ENCODE data around the gene NEK7.
A peak's percentile ranks its signal among the peaks of the same experiment; 100 is the strongest.

NEK7 gene

GRCh38 chr1:198156745-198157240 is at the start of gene NEK7:
TSS of gene NEK7 (plus strand) at chr1:198156998. CDS start at chr1:198232581, 75,583 bp downstream.
- TF ChIP-seq ZFX (IDR thresholded peaks at IDR 0.05) (0 out of 2 replicates have a peak, but pooled peaks have one; percentile 83), CTCF (conservative IDR thresholded peaks at IDR 0.05) (no peak)
- H3K27ac ChIP-seq, result peak within 1 kb of the TSS; percentile 92

- TF ChIP-seq ZFX (IDR thresholded peaks at IDR 0.05) (no peak), CTCF (conservative IDR thresholded peaks at IDR 0.05) (no peak)
- H3K27ac ChIP-seq, result no peak overlapping the region
Measured at GRCh38 chr1:198107091-198107501, 49.7 kb upstream of the NEK7 start.

GRCh38 chr1:198108636-198109370 is 48.0 kb upstream of the NEK7 start:
- no peak overlapping the region for H3K27ac ChIP-seq
- no peak for TF ChIP-seq CTCF (conservative IDR thresholded peaks at IDR 0.05)
- TF ChIP-seq ZFX (IDR thresholded peaks at IDR 0.05), result no peak

- no peak overlapping the region for H3K27ac ChIP-seq
- TF ChIP-seq ZFX (IDR thresholded peaks at IDR 0.05), result no peak
Measured at GRCh38 chr1:198109371-198109715, 47.5 kb upstream of the NEK7 start.

GRCh38 chr1:198113342-198113750 is 43.5 kb upstream of the NEK7 start:
- TF ChIP-seq CTCF (conservative IDR thresholded peaks at IDR 0.05) (no peak), ZFX (IDR thresholded peaks at IDR 0.05) (no peak)
- no peak overlapping the region for H3K27ac ChIP-seq

- H3K27ac ChIP-seq, result no peak overlapping the region
- TF ChIP-seq ZFX (IDR thresholded peaks at IDR 0.05) (no peak), CTCF (conservative IDR thresholded peaks at IDR 0.05) (no peak)
Measured at GRCh38 chr1:198116069-198116468, 40.7 kb upstream of the NEK7 start.

GRCh38 chr1:198116469-198116868 is 40.3 kb upstream of the NEK7 start:
- no peak for TF ChIP-seq CTCF (conservative IDR thresholded peaks at IDR 0.05)
- no peak for TF ChIP-seq ZFX (IDR thresholded peaks at IDR 0.05)
- no peak overlapping the region for H3K27ac ChIP-seq

GRCh38 chr1:198117267-198117666 is 39.5 kb upstream of the NEK7 start:
- TF ChIP-seq ZFX (IDR thresholded peaks at IDR 0.05) (no peak), CTCF (conservative IDR thresholded peaks at IDR 0.05) (no peak)
- H3K27ac ChIP-seq, result no peak overlapping the region

All from C4-2B (cell line).